Heart right ventricle (tissue), 16 donors: Measurements from ENCODE around the gene TACR2. TPM values are rescaled to one million over a fixed set of nuclear protein-coding genes. Genes with fewer than 3 reads are reported as not detected.

Experiments used
- ATAC-seq, 8 donors: fragments of 200-7000 bp; cut with Tn5 transposase; one replicate each; pipeline ENCODE4 v1.9.1; 2020; ENCODE audit warnings: mild to moderate bottlenecking in 8 of 8, moderate library complexity in 8 of 8, moderate number of reproducible peaks in 1 of 8
- DNase-seq, 2 donors: peaks; one replicate each; pipeline ENCODE4 v3.0.0-alpha.2; 2020
- H3K27ac ChIP-seq, 10 donors: fragments of 200-600 bp; sonication (generic) in 2 of 10; one replicate each; pipeline versions ENCODE4 v1.5.0 to v1.8.0; 2020 to 2022; ENCODE audit warnings: mild to moderate bottlenecking in 3 of 10
- H3K27me3 ChIP-seq, 7 donors: fragments of 200-600 bp; one replicate each; pipeline ENCODE4 v1.8.0; 2021 to 2022; ENCODE audit warnings: mild to moderate bottlenecking in 2 of 7
- H3K36me3 ChIP-seq, 9 donors: fragments of 200-600 bp; sonication (generic) in 1 of 9; one replicate each; pipeline versions ENCODE4 v1.5.0 to v1.8.0; 2020 to 2022; ENCODE audit warnings: mild to moderate bottlenecking in 2 of 9
- H3K4me1 ChIP-seq, 9 donors: fragments of 200-600 bp; sonication (generic) in 1 of 9; one replicate each; pipeline versions ENCODE4 v1.5.0 to v1.8.0; 2020 to 2022; ENCODE audit warnings: mild to moderate bottlenecking in 4 of 9
- H3K4me3 ChIP-seq, 10 donors: fragments of 200-600 bp; sonication (generic) in 2 of 10; one replicate each; pipeline versions ENCODE4 v1.5.0 to v1.8.0; 2020 to 2022; ENCODE audit warnings: mild to moderate bottlenecking in 7 of 10, moderate library complexity in 2 of 10
- H3K9me3 ChIP-seq, 11 donors: fragments of 200-600 bp in 10 of 11; sonication (generic) in 2 of 11; one replicate each; pipeline versions ENCODE4 v1.5.0 to v1.8.0; 2013 to 2022; ENCODE audit warnings: mild to moderate bottlenecking in 2 of 11, control low read depth in 1 of 11, moderate library complexity in 1 of 11
- WGBS, 2 donors: extraction: QIAGEN DNeasy Blood & Tissue Kit; methylation state at CpG; one replicate each; pipeline ENCODE4 v1.1.7; 2013; ENCODE audit warnings: inconsistent platforms in 1 of 2; 5-methylcytosine and 5-hydroxymethylcytosine counted together
- intact Hi-C, 10 donors: fragments of 100-400 bp; cut with DNase I; formaldehyde crosslinking; loops; one replicate each; pipeline versions ENCODE4 v1.11.1 to v1.14.2; 2022
- polyA plus RNA-seq, 2 donors: library from polyadenylated mRNA; stranded (reverse); fragments of 200-250 nt; gene quantifications; one replicate each; pipeline ENCODE4 v1.2.3, GENCODE V29; 2013
- total RNA-seq, 10 donors: library from RNA; stranded (reverse); fragmentation: NEBNext Ultra II Directional in 3 of 10; extraction: Animal tissue kit (Norgen Biotek cat#: 25700) in 3 of 10; gene quantifications; one replicate each; pipeline versions ENCODE4 v1.2.1 to v1.2.4, GENCODE V29; 2021 to 2023
- TF ChIP-seq, protein P1 (sequence below), 9 donors: fragments of 200-600 bp; sonication (generic) in 2 of 9; IDR thresholded peaks; one replicate each; pipeline versions ENCODE4 v1.5.0 to v1.8.0; 2021 to 2022; ENCODE audit warnings: antibody characterized with exemption in 9 of 9, mild to moderate bottlenecking in 5 of 9, moderate library complexity in 1 of 9
- donor health status: Arrhythmogenic right ventricular cardiomyopathy.
- donor health status: ischemic (EF 13 %, LVEDD 7.1; RV severe dilation, severe dysfunction).
- donor health status: healthy with polysubstance abuse.
- donor health status: DM: no; HTN: yes; CAD: no.
- donor health status: DM: no; HTN: no; CAD: no.
- donor health status: ischemic (EF 25% LVEDD 6.9; RV normal size, moderate dysfunction).
- donor health status: ischemic (EF 25% LVEDD 5.7; RV mildly dilated, moderate dysfunction).
- donor health status: healthy.
- donor health status: DM: yes; HTN: yes; CAD: no.
- donor health status: Ischemic cardiomyopathy.
- donor health status: ischemic (EF 35%, LVEDD 5.7; RV mildly dilated, moderate dysfunction).
- donor health status: nonischemic (EF 11% LVEDD 7.7; RV severe dilation, severe dysfunction).
- donor health status: DM: yes; HTN: yes; CAD: no.
- donor health status: PGD.
- donor health status: ischemic (EF 29% LVEDD 5.4; RV normal size, mild dysfunction).
- donor health status: nonischemic (EF 23%, LVEDD 6.1; RV moderate dilation, normal function).

Gene TACR2
- total and polyA plus RNA-seq, 12 donors: 0.13 to 0.93 (median 0.20) TPM; not detected in 3

GRCh38 chr10:69389827-69390490, 26.8 kb downstream of the TACR2 start:
- DNase-seq: peak; percentile 35 to 46
- WGBS, 2 donors: 53 to 60% methylated on average over 8 of the region's 8 CpGs
- peak overlapping the region in 3 of 10 donors; percentile 6 to 35 (median 25) for H3K27ac ChIP-seq
- H3K36me3 ChIP-seq: peaks cover 0 to 100% (median 49%) of the 10 kb centered on the region in 9 donors
- TF ChIP-seq, protein P1, sequence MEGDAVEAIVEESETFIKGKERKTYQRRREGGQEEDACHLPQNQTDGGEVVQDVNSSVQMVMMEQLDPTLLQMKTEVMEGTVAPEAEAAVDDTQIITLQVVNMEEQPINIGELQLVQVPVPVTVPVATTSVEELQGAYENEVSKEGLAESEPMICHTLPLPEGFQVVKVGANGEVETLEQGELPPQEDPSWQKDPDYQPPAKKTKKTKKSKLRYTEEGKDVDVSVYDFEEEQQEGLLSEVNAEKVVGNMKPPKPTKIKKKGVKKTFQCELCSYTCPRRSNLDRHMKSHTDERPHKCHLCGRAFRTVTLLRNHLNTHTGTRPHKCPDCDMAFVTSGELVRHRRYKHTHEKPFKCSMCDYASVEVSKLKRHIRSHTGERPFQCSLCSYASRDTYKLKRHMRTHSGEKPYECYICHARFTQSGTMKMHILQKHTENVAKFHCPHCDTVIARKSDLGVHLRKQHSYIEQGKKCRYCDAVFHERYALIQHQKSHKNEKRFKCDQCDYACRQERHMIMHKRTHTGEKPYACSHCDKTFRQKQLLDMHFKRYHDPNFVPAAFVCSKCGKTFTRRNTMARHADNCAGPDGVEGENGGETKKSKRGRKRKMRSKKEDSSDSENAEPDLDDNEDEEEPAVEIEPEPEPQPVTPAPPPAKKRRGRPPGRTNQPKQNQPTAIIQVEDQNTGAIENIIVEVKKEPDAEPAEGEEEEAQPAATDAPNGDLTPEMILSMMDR (IDR thresholded peaks at IDR 0.05): no peak
- H3K4me1 ChIP-seq: peaks cover 8 to 36% (median 25%) of the 10 kb centered on the region in 9 donors
- intact Hi-C loops: loop anchor here in 5 of 10 donors (2.0 to 10.0 kb wide), 5 partner anchors 68 to 153 kb away; no protein-coding TSS in a partner anchor
- H3K4me3 ChIP-seq: no peak overlapping the region
- H3K27me3 ChIP-seq: no peaks in the 10 kb centered on the region
- H3K9me3 ChIP-seq: no peaks in the 10 kb centered on the region
- peak in 6 of 8 donors; percentile 41 to 68 (median 54) for ATAC-seq

- intact Hi-C loops: loop anchor here in 1 of 10 donors (10.0 kb wide), 1 partner anchor 74 kb away; no protein-coding TSS in a partner anchor
- Histone ChIP-seq H3K4me3 (no peak overlapping the region), H3K36me3 (peaks cover 0 to 100% (median 57%) of the 10 kb centered on the region in 9 donors), H3K4me1 (peaks cover 8 to 48% (median 27%) of the 10 kb centered on the region in 9 donors), H3K27ac (no peak overlapping the region), H3K9me3 (no peaks in the 10 kb centered on the region), H3K27me3 (no peaks in the 10 kb centered on the region)
- ATAC-seq: no peak
- TF ChIP-seq, protein P1 (IDR thresholded peaks at IDR 0.05): no peak
- 94 to 97% methylated on average over 2 of the region's 2 CpGs for WGBS, 2 donors
- DNase-seq: no peak
Observed at GRCh38 chr10:69388488-69388887, 28.2 kb downstream of the TACR2 start.

GRCh38 chr10:69387500-69387899, 29.2 kb downstream of the TACR2 start:
- Histone ChIP-seq H3K4me1 (peaks cover 8 to 54% (median 29%) of the 10 kb centered on the region in 9 donors), H3K27me3 (no peaks in the 10 kb centered on the region), H3K27ac (no peak overlapping the region), H3K9me3 (no peaks in the 10 kb centered on the region), H3K36me3 (peaks cover 0 to 100% (median 58%) of the 10 kb centered on the region in 9 donors), H3K4me3 (no peak overlapping the region)
- DNase-seq: no peak
- WGBS, 2 donors: 92 to 96% methylated on average over 3 of the region's 3 CpGs
- intact Hi-C loops: loop anchor here in 1 of 10 donors (10.0 kb wide), 1 partner anchor 73 kb away; no protein-coding TSS in a partner anchor
- no peak for ATAC-seq
- TF ChIP-seq, protein P1 (IDR thresholded peaks at IDR 0.05): no peak

GRCh38 chr10:69385454-69386350, 31.0 kb downstream of the TACR2 start:
- Histone ChIP-seq H3K4me3 (no peak overlapping the region), H3K4me1 (peaks cover 4 to 37% (median 24%) of the 10 kb centered on the region in 9 donors), H3K9me3 (no peaks in the 10 kb centered on the region), H3K27ac (no peak overlapping the region), H3K27me3 (no peaks in the 10 kb centered on the region), H3K36me3 (peaks cover 0 to 100% (median 64%) of the 10 kb centered on the region in 9 donors)
- DNase-seq (no peak), ATAC-seq (no peak)
- intact Hi-C loops: loop anchor here in 1 of 10 donors (10.0 kb wide), 1 partner anchor 71 kb away; no protein-coding TSS in a partner anchor
- TF ChIP-seq, protein P1 (IDR thresholded peaks at IDR 0.05): no peak
- 90% methylated on average over 11 of the region's 11 CpGs for WGBS, 2 donors
